GM19023 (cell line): ENCODE data around the gene PTTG1IP2.

ENCODE experiments used
- ATAC-seq: cut with Tn5 transposase; IDR thresholded peaks from one replicate; pipeline ENCODE4 v1.9.1; 2021; ENCODE audit warnings: mild to moderate bottlenecking, moderate library complexity; ENCODE audit not compliant: unreplicated experiment

PTTG1IP2 gene

DNA sequence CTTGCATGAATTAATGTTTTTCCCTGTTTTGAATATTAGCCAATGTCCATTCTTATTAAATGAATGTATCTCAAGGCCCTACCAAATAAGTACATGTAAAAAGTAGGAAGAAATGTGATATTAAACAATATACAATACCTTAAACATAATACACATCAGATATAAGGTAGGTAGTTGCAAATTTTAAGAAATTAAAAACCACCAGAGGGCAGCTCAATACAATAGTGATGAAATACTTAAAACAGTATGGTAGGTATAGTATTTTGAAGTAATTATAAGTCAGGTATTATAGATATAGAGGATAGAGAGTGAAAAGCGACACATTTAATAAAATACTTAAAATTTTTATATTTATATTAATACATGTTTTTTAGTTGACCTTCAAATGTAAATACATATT, 83.1 kb downstream of the PTTG1IP2 start:
- ATAC-seq: no peak

DNA sequence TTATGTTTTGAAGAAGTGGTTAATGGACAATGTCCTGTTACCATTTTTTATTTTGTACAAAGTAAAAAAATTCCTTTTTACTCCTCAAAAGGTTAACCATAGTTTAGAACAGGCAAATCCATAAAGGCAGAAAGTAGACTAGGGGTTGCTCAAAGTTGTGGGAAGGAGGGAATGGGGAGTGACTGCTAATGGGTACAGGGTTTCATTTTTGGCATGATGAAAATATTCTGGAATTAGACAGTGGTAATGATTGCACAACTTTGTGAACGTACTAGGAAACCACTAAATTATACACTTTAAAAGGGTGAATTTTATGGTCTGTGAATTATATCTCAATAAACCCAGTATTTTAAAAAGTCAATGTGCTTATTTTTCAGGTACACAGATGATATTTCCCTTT, 91.3 kb downstream of the PTTG1IP2 start:
- no peak for ATAC-seq
